ENCODE measurements around the gene EXOC4.

EXOC4 gene

DNA sequence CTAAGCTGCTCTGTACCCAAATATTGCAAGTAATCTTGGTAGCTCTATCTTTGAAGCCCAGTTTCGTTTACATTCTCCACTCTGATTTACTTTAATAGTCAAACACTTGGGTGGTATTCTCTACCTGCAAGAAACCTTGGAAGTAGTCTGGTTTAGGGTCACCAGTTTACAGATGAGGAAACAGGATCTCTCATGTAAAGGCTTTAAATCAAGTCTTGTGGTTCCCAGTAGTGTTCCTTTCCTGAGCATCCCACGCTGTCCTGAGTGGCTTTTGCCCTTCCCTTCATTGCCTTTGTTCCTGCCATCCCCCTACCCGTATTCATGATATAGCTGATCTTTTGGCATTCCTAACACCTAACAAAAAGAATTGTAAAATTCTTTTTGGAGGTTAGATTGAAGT, 20.3 kb downstream of the EXOC4 start:
- Histone ChIP-seq H3K27ac (ENCODE audit: low read depth, low read length, poor library complexity, severe bottlenecking) (no peak overlapping the region), H4K20me1 (ENCODE audit: insufficient read depth, low read length) (no peaks in the 10 kb centered on the region), H3K36me3 (ENCODE audit: insufficient read depth, low read length) (peaks cover 41% of the 10 kb centered on the region), H3K9me2 (ENCODE audit: low read depth, low read length) (no peaks in the 10 kb centered on the region), H3K79me2 (ENCODE audit: insufficient read depth, low read length) (peaks cover 13% of the 10 kb centered on the region), H3K4me3 (ENCODE audit: low read depth, low read length, poor library complexity, severe bottlenecking) (no peak overlapping the region), H3K27me3 (ENCODE audit: insufficient read depth, low read length) (no peaks in the 10 kb centered on the region), H2AFZ (ENCODE audit: low read length) (no peak overlapping the region), H3F3A (ENCODE audit: insufficient read depth, low read length) (no peaks in the 10 kb centered on the region), H3K9me3 (ENCODE audit: low read length) (no peaks in the 10 kb centered on the region), H3K4me2 (ENCODE audit: low read length) (no peak overlapping the region), H3K9ac (ENCODE audit: low read length) (no peak overlapping the region), H3K4me1 (ENCODE audit: insufficient read depth, low read length, severe bottlenecking) (no peaks in the 10 kb centered on the region)
- TF ChIP-seq, protein P1, sequence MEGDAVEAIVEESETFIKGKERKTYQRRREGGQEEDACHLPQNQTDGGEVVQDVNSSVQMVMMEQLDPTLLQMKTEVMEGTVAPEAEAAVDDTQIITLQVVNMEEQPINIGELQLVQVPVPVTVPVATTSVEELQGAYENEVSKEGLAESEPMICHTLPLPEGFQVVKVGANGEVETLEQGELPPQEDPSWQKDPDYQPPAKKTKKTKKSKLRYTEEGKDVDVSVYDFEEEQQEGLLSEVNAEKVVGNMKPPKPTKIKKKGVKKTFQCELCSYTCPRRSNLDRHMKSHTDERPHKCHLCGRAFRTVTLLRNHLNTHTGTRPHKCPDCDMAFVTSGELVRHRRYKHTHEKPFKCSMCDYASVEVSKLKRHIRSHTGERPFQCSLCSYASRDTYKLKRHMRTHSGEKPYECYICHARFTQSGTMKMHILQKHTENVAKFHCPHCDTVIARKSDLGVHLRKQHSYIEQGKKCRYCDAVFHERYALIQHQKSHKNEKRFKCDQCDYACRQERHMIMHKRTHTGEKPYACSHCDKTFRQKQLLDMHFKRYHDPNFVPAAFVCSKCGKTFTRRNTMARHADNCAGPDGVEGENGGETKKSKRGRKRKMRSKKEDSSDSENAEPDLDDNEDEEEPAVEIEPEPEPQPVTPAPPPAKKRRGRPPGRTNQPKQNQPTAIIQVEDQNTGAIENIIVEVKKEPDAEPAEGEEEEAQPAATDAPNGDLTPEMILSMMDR (IDR thresholded peaks at IDR 0.05; ENCODE audit: low read length) = no peak
- no peak for TF ChIP-seq EZH2 (IDR thresholded peaks at IDR 0.05; ENCODE audit: borderline replicate concordance, low read length)

DNA sequence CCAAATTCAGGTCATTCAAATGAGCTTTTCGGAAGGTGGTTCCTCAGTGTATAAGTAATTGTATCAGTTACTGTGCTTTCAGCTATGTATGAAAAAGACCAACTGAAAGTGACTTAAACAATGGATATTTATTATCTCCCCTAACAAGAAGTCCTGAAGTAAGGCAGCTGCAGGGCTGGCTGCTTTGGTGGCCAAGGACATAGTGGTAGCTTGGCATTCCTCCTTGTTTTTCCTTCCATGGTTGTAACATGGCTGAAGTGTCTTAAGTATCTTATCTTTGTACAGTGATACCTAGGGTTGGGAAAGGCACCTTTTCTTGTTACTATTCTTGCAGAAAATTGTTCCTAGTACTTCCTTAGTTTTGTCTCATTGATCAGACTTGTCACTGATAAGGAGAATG, 21.4 kb downstream of the EXOC4 start:
- Histone ChIP-seq H3K9me2 (ENCODE audit: low read depth, low read length) (no peaks in the 10 kb centered on the region), H3F3A (ENCODE audit: insufficient read depth, low read length) (no peaks in the 10 kb centered on the region)
- TF ChIP-seq, protein P1 (IDR thresholded peaks at IDR 0.05; ENCODE audit: low read length) = no peak
- no peak for TF ChIP-seq EZH2 (IDR thresholded peaks at IDR 0.05; ENCODE audit: borderline replicate concordance, low read length)

DNA sequence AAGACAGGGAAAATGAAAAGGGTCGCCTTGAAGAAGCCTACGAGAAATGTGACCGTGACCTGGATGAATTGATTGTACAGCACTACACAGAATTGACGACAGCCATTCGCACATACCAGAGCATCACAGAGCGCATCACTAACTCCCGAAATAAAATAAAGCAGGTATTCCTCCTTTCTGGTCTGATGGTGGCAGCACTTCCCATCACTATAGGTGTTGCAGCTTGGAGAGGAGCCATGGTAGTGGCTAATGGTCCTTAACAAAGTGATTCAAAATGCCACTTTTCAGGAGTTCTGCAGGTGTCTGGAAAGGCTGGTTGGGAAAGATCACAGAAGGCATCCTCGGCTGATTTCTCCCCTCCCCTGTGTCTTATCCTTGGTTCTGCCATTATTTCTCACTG, 22.1 kb downstream of the EXOC4 start:
- no peaks in the 10 kb centered on the region for H3K4me1 ChIP-seq (ENCODE audit: insufficient read depth, low read length, severe bottlenecking)
- no peak overlapping the region for H3K9ac ChIP-seq (ENCODE audit: low read length)
- no peaks in the 10 kb centered on the region for H3K79me2 ChIP-seq (ENCODE audit: insufficient read depth, low read length)
- no peaks in the 10 kb centered on the region for H3K27me3 ChIP-seq (ENCODE audit: insufficient read depth, low read length)
- H3K4me2 ChIP-seq (ENCODE audit: low read length) = no peak overlapping the region
- H4K20me1 ChIP-seq (ENCODE audit: insufficient read depth, low read length) = no peaks in the 10 kb centered on the region
- no peaks in the 10 kb centered on the region for H3K9me3 ChIP-seq (ENCODE audit: low read length)
- no peaks in the 10 kb centered on the region for H3F3A ChIP-seq (ENCODE audit: insufficient read depth, low read length)
- TF ChIP-seq, protein P1 (IDR thresholded peaks at IDR 0.05; ENCODE audit: low read length) = peak; percentile 20; the same call in 1 of the 2 replicates
- no peak for TF ChIP-seq EZH2 (IDR thresholded peaks at IDR 0.05; ENCODE audit: borderline replicate concordance, low read length)
- no peak overlapping the region for H2AFZ ChIP-seq (ENCODE audit: low read length)
- H3K4me3 ChIP-seq (ENCODE audit: low read depth, low read length, poor library complexity, severe bottlenecking) = no peak overlapping the region
- H3K27ac ChIP-seq (ENCODE audit: low read depth, low read length, poor library complexity, severe bottlenecking) = no peak overlapping the region
- no peaks in the 10 kb centered on the region for H3K9me2 ChIP-seq (ENCODE audit: low read depth, low read length)
- peaks cover 48% of the 10 kb centered on the region for H3K36me3 ChIP-seq (ENCODE audit: insufficient read depth, low read length)

More for the DNA sequence above, 21.4 kb downstream of the EXOC4 start:
- H4K20me1 ChIP-seq (ENCODE audit: insufficient read depth, low read length) = no peaks in the 10 kb centered on the region
- H2AFZ ChIP-seq (ENCODE audit: low read length) = no peak overlapping the region
- no peaks in the 10 kb centered on the region for H3K27me3 ChIP-seq (ENCODE audit: insufficient read depth, low read length)
- no peak overlapping the region for H3K27ac ChIP-seq (ENCODE audit: low read depth, low read length, poor library complexity, severe bottlenecking)
- no peak overlapping the region for H3K9ac ChIP-seq (ENCODE audit: low read length)
- H3K79me2 ChIP-seq (ENCODE audit: insufficient read depth, low read length) = peaks cover 4% of the 10 kb centered on the region
- peaks cover 42% of the 10 kb centered on the region for H3K36me3 ChIP-seq (ENCODE audit: insufficient read depth, low read length)
- no peaks in the 10 kb centered on the region for H3K4me1 ChIP-seq (ENCODE audit: insufficient read depth, low read length, severe bottlenecking)
- H3K4me3 ChIP-seq (ENCODE audit: low read depth, low read length, poor library complexity, severe bottlenecking) = no peak overlapping the region
- H3K9me3 ChIP-seq (ENCODE audit: low read length) = no peaks in the 10 kb centered on the region
- no peak overlapping the region for H3K4me2 ChIP-seq (ENCODE audit: low read length)

Data from OCI-LY1 (cell line).